Breast epithelium (tissue), 3 donors: ENCODE data around the gene MESP1.

Source experiments
- POLR2A ChIP-seq: fragments of 450-650 bp; IDR thresholded peaks from one replicate; pipeline ENCODE4 v1.6.1; 2016; ENCODE audit warnings: antibody characterized with exemption, mild to moderate bottlenecking, moderate library complexity
- TF ChIP-seq, protein P1 (sequence below), 3 donors: fragments of 450-650 bp; IDR thresholded peaks; one replicate each; pipeline ENCODE4 v1.5.1; 2016 to 2017; ENCODE audit warnings: antibody characterized with exemption in 3 of 3, mild to moderate bottlenecking in 3 of 3, moderate library complexity in 3 of 3

DNA sequence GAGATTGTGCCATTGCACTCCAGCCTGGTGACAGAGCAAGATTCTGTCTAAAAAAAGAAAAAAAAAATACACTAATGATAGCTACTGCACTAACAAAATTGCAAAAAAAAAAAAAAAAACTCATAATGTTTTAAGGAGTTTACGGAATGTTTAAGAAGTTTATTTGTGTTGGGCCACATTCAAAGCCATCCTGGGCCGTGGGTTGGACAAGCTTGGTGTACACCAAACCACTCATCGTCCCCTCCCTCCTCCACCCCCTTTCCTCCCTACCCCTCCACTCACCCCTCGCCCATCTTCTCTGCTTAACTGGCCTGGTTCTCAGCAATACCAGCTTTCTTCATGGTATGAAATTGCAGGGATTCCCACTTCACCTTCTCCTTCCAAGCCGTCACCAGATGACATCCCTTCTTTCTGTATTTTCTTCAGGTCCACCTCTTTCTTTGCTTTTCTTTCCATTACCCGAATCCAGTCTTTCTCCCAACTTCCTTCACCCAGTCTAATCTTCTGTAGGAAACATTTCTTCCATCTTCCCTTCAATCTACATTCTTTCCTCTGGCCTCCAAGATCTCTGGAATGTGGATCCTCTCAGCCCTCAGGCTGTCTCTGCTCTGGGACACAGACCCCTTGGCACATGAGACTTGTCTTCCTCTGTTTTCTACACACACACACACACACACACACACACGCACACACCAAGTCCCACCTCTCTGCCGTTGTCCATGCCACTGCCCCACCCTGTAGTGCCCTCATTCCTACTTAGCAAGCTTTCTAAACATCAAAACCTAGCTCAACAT, 3.5 kb upstream of the MESP1 start:
- TF ChIP-seq POLR2A: no peak
- TF ChIP-seq, protein P1, sequence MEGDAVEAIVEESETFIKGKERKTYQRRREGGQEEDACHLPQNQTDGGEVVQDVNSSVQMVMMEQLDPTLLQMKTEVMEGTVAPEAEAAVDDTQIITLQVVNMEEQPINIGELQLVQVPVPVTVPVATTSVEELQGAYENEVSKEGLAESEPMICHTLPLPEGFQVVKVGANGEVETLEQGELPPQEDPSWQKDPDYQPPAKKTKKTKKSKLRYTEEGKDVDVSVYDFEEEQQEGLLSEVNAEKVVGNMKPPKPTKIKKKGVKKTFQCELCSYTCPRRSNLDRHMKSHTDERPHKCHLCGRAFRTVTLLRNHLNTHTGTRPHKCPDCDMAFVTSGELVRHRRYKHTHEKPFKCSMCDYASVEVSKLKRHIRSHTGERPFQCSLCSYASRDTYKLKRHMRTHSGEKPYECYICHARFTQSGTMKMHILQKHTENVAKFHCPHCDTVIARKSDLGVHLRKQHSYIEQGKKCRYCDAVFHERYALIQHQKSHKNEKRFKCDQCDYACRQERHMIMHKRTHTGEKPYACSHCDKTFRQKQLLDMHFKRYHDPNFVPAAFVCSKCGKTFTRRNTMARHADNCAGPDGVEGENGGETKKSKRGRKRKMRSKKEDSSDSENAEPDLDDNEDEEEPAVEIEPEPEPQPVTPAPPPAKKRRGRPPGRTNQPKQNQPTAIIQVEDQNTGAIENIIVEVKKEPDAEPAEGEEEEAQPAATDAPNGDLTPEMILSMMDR (IDR thresholded peaks at IDR 0.05): no peak
